ENCODE results near the gene SLC9A1.

The SLC9A1 gene

GRCh38 chr1:27144920-27145661 is 9.8 kb downstream of the SLC9A1 start:
- no peak overlapping the region for H3K4me3 Mint-ChIP-seq
- peaks cover 40% of the 10 kb centered on the region for H3K4me1 Mint-ChIP-seq
- DNase-seq: no peak
- no peak overlapping the region for H3K27ac Mint-ChIP-seq
- H3K36me3 Mint-ChIP-seq (ENCODE audit: low read depth): peaks cover 7% of the 10 kb centered on the region
- no peak for ATAC-seq
- H3K27me3 Mint-ChIP-seq: no peaks in the 10 kb centered on the region
- H3K9me3 Mint-ChIP-seq: no peaks in the 10 kb centered on the region

GRCh38 chr1:27144049-27144748 is 10.7 kb downstream of the SLC9A1 start:
- no peak overlapping the region for H3K27ac Mint-ChIP-seq

GRCh38 chr1:27143401-27143800 is 11.5 kb downstream of the SLC9A1 start:
- Mint-ChIP-seq H3K27ac (peak overlapping the region; percentile 30), H3K36me3 (ENCODE audit: low read depth) (peaks cover 7% of the 10 kb centered on the region), H3K27me3 (no peaks in the 10 kb centered on the region), H3K4me1 (peaks cover 36% of the 10 kb centered on the region), H3K4me3 (no peak overlapping the region), H3K9me3 (no peaks in the 10 kb centered on the region)
- ATAC-seq (no peak), DNase-seq (no peak)

More at GRCh38 chr1:27144049-27144748, 10.7 kb downstream of the SLC9A1 start:
- Mint-ChIP-seq H3K4me1 (peaks cover 38% of the 10 kb centered on the region), H3K4me3 (no peak overlapping the region), H3K27me3 (no peaks in the 10 kb centered on the region), H3K36me3 (ENCODE audit: low read depth) (peaks cover 7% of the 10 kb centered on the region), H3K9me3 (no peaks in the 10 kb centered on the region)
- DNase-seq: no peak
- no peak for ATAC-seq

- H3K9me3 Mint-ChIP-seq: no peaks in the 10 kb centered on the region
- no peak for DNase-seq
- H3K27me3 Mint-ChIP-seq: no peaks in the 10 kb centered on the region
- ATAC-seq: peak; percentile 72
- peak overlapping the region; percentile 30 for H3K27ac Mint-ChIP-seq
- peaks cover 7% of the 10 kb centered on the region for H3K36me3 Mint-ChIP-seq (ENCODE audit: low read depth)
- peaks cover 40% of the 10 kb centered on the region for H3K4me1 Mint-ChIP-seq
- H3K4me3 Mint-ChIP-seq: no peak overlapping the region
These were observed 12.5 kb downstream of the SLC9A1 start for GRCh38 chr1:27142464-27142863.

GRCh38 chr1:27141266-27142003 is 13.5 kb downstream of the SLC9A1 start:
- H3K27ac Mint-ChIP-seq: peak overlapping the region; percentile 7
- no peaks in the 10 kb centered on the region for H3K27me3 Mint-ChIP-seq
- no peaks in the 10 kb centered on the region for H3K9me3 Mint-ChIP-seq
- no peak for DNase-seq
- no peak overlapping the region for H3K4me3 Mint-ChIP-seq
- no peak for ATAC-seq
- H3K4me1 Mint-ChIP-seq: peaks cover 51% of the 10 kb centered on the region
- peaks cover 11% of the 10 kb centered on the region for H3K36me3 Mint-ChIP-seq (ENCODE audit: low read depth)

GRCh38 chr1:27139980-27140379 is 14.9 kb downstream of the SLC9A1 start:
- no peak overlapping the region for H3K27ac Mint-ChIP-seq
- H3K4me1 Mint-ChIP-seq: peaks cover 58% of the 10 kb centered on the region
- ATAC-seq: no peak
- no peaks in the 10 kb centered on the region for H3K9me3 Mint-ChIP-seq
- DNase-seq: no peak
- H3K27me3 Mint-ChIP-seq: no peaks in the 10 kb centered on the region
- H3K36me3 Mint-ChIP-seq (ENCODE audit: low read depth): peaks cover 8% of the 10 kb centered on the region
- H3K4me3 Mint-ChIP-seq: no peak overlapping the region

- Mint-ChIP-seq H3K27me3 (no peaks in the 10 kb centered on the region), H3K4me3 (no peak overlapping the region), H3K36me3 (ENCODE audit: low read depth) (peaks cover 7% of the 10 kb centered on the region), H3K27ac (no peak overlapping the region), H3K4me1 (peaks cover 58% of the 10 kb centered on the region), H3K9me3 (no peaks in the 10 kb centered on the region)
- DNase-seq (no peak), ATAC-seq (no peak)
These were observed 16.0 kb downstream of the SLC9A1 start for GRCh38 chr1:27138927-27139326.

GRCh38 chr1:27138368-27138767 is 16.6 kb downstream of the SLC9A1 start:
- Mint-ChIP-seq H3K9me3 (no peaks in the 10 kb centered on the region), H3K27ac (peak overlapping the region; percentile 99), H3K4me3 (no peak overlapping the region), H3K27me3 (no peaks in the 10 kb centered on the region), H3K36me3 (ENCODE audit: low read depth) (peaks cover 7% of the 10 kb centered on the region), H3K4me1 (peaks cover 56% of the 10 kb centered on the region)
- no peak for ATAC-seq
- no peak for DNase-seq

- peaks cover 7% of the 10 kb centered on the region for H3K36me3 Mint-ChIP-seq (ENCODE audit: low read depth)
- H3K4me1 Mint-ChIP-seq: peaks cover 49% of the 10 kb centered on the region
- H3K27me3 Mint-ChIP-seq: no peaks in the 10 kb centered on the region
- H3K9me3 Mint-ChIP-seq: no peaks in the 10 kb centered on the region
- peak overlapping the region; percentile 83 for H3K4me3 Mint-ChIP-seq
- no peak for ATAC-seq
- peak overlapping the region; percentile 99 for H3K27ac Mint-ChIP-seq
- peak; percentile 32 for DNase-seq
These were observed 17.3 kb downstream of the SLC9A1 start for GRCh38 chr1:27137544-27138075.

- Mint-ChIP-seq H3K27me3 (no peaks in the 10 kb centered on the region), H3K9me3 (no peaks in the 10 kb centered on the region), H3K36me3 (ENCODE audit: low read depth) (peaks cover 7% of the 10 kb centered on the region), H3K27ac (peak overlapping the region; percentile 99), H3K4me3 (peak overlapping the region; percentile 83), H3K4me1 (peaks cover 43% of the 10 kb centered on the region)
- peak; percentile 88 for ATAC-seq
- peak; percentile 82 for DNase-seq
These were observed 17.9 kb downstream of the SLC9A1 start for GRCh38 chr1:27136998-27137542.

- DNase-seq: peak; percentile 39
- Mint-ChIP-seq H3K9me3 (no peaks in the 10 kb centered on the region), H3K36me3 (ENCODE audit: low read depth) (peaks cover 4% of the 10 kb centered on the region), H3K4me1 (peaks cover 40% of the 10 kb centered on the region), H3K27me3 (no peaks in the 10 kb centered on the region), H3K27ac (peak overlapping the region; percentile 99), H3K4me3 (peak overlapping the region; percentile 83)
- peak; percentile 51 for ATAC-seq
These were observed 18.7 kb downstream of the SLC9A1 start for GRCh38 chr1:27136236-27136551.

- DNase-seq (no peak), ATAC-seq (no peak)
- no peak overlapping the region for H3K4me3 Mint-ChIP-seq
- H3K27me3 Mint-ChIP-seq: no peaks in the 10 kb centered on the region
- H3K9me3 Mint-ChIP-seq: no peaks in the 10 kb centered on the region
- peaks cover 40% of the 10 kb centered on the region for H3K4me1 Mint-ChIP-seq
- H3K27ac Mint-ChIP-seq: peak overlapping the region; percentile 35
- H3K36me3 Mint-ChIP-seq (ENCODE audit: low read depth): peaks cover 4% of the 10 kb centered on the region
These were observed 19.2 kb downstream of the SLC9A1 start for GRCh38 chr1:27135541-27136235.

- Mint-ChIP-seq H3K27ac (no peak overlapping the region), H3K4me1 (peaks cover 32% of the 10 kb centered on the region), H3K4me3 (no peak overlapping the region), H3K27me3 (no peaks in the 10 kb centered on the region), H3K36me3 (ENCODE audit: low read depth) (peaks cover 4% of the 10 kb centered on the region), H3K9me3 (no peaks in the 10 kb centered on the region)
- no peak for ATAC-seq
- DNase-seq: no peak
These were observed 20.9 kb downstream of the SLC9A1 start for GRCh38 chr1:27133991-27134390.

GRCh38 chr1:27133158-27133557 is 21.8 kb downstream of the SLC9A1 start:
- Mint-ChIP-seq H3K4me3 (no peak overlapping the region), H3K4me1 (peaks cover 27% of the 10 kb centered on the region), H3K9me3 (no peaks in the 10 kb centered on the region), H3K27me3 (no peaks in the 10 kb centered on the region), H3K36me3 (ENCODE audit: low read depth) (peaks cover 4% of the 10 kb centered on the region), H3K27ac (no peak overlapping the region)
- ATAC-seq (no peak), DNase-seq (no peak)
